ENCODE data around the gene DNMT3B.

- TF ChIP-seq CTCF (IDR thresholded peaks at IDR 0.05) (no peak), POLR2A (IDR thresholded peaks at IDR 0.05) (no peak)
Observed at GRCh38 chr20:32828029-32828680, 66.0 kb downstream of the DNMT3B start.

Measured in thyroid gland (tissue), 4 donors.